Stimulated activated CD8-positive, alpha-beta memory T cell treated with anti-CD3 and anti-CD28 coated beads, Interleukin-7, amount 100 ng/mL, for 4 hours (primary cell): Measurements from ENCODE around the gene PCDHA1.

Experiments
- DNase-seq, 2 donors: peaks; one replicate each; pipeline ENCODE4 v3.0.0-alpha.2; 2020; ENCODE audit warnings: low read depth in 2 of 2

Gene PCDHA1

GRCh38 chr5:141042555-141042954 lies 256.6 kb downstream of the PCDHA1 start:
- DNase-seq, result no peak

GRCh38 chr5:141050622-141051520 lies 264.9 kb downstream of the PCDHA1 start, which contains the start of gene PCDHB1:
PCDHB1 (plus strand) TSS chr5:141051374; CDS start chr5:141051471, 97 bp downstream.
- DNase-seq, result no peak

- no peak for DNase-seq
These were observed 265.6 kb downstream of the PCDHA1 start for GRCh38 chr5:141051521-141051866.
